PFSK-1 (cell line): Measurements from ENCODE around the gene VAT1L.

Experiments used
- FOXP2 ChIP-seq: optimal IDR thresholded peaks from 2 replicates; pipeline ENCODE3; 2011; ENCODE audit warnings: borderline replicate concordance, control low read depth, inconsistent platforms; ENCODE audit not compliant: insufficient read depth; ENCODE audit errors: extremely low read length, extremely low read depth
- POLR2AphosphoS5 ChIP-seq: IDR thresholded peaks from 2 replicates; pipeline ENCODE4 v1.6.1; 2012; ENCODE audit warnings: low read depth, mild to moderate bottlenecking, control low read depth, low read length, moderate library complexity
- TAF1 ChIP-seq: IDR thresholded peaks from 2 replicates; pipeline ENCODE4 v1.6.1; 2012; ENCODE audit warnings: low read length, control low read depth, borderline replicate concordance; ENCODE audit not compliant: insufficient read depth
- TF ChIP-seq, protein P1 (sequence below), 2 experiments: IDR thresholded peaks; 2 replicates each; pipeline versions ENCODE4 v1.6.1 to v1.8.0; 2011 to 2012; ENCODE audit warnings: low read depth in 2 of 2, low read length in 2 of 2, control low read depth in 1 of 2, inconsistent platforms in 1 of 2, mild to moderate bottlenecking in 1 of 2, moderate library complexity in 1 of 2; ENCODE audit not compliant: insufficient read depth in 1 of 2

DNA sequence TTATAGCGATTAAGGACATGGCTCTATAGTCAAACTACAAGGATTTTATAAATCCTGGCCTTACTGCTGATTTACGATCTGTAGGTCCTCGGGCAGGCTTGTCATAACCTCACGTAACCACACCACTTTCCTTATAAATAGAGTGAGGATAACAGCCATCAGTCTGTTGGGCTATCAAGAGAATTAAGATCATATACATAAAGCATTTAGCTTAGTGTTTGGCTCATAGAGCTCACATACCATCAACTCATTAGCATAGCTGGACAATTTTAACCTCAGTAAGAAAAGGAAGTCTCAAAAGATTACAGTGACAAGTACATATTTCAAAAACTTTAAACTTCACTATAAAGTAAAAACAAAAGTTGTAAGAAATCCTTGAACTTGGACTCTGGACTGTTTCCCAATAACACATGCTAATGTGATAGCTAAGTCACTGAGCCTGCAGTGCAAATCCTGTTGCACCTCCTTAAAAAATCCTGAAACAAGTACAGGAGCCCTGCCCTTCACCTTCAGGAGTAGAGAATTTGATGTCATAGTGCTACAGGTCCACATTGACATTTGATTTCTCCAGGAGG, 213.2 kb downstream of the VAT1L start:
- TF ChIP-seq POLR2AphosphoS5 (no peak), TAF1 (no peak), FOXP2 (no peak)
- TF ChIP-seq, protein P1, sequence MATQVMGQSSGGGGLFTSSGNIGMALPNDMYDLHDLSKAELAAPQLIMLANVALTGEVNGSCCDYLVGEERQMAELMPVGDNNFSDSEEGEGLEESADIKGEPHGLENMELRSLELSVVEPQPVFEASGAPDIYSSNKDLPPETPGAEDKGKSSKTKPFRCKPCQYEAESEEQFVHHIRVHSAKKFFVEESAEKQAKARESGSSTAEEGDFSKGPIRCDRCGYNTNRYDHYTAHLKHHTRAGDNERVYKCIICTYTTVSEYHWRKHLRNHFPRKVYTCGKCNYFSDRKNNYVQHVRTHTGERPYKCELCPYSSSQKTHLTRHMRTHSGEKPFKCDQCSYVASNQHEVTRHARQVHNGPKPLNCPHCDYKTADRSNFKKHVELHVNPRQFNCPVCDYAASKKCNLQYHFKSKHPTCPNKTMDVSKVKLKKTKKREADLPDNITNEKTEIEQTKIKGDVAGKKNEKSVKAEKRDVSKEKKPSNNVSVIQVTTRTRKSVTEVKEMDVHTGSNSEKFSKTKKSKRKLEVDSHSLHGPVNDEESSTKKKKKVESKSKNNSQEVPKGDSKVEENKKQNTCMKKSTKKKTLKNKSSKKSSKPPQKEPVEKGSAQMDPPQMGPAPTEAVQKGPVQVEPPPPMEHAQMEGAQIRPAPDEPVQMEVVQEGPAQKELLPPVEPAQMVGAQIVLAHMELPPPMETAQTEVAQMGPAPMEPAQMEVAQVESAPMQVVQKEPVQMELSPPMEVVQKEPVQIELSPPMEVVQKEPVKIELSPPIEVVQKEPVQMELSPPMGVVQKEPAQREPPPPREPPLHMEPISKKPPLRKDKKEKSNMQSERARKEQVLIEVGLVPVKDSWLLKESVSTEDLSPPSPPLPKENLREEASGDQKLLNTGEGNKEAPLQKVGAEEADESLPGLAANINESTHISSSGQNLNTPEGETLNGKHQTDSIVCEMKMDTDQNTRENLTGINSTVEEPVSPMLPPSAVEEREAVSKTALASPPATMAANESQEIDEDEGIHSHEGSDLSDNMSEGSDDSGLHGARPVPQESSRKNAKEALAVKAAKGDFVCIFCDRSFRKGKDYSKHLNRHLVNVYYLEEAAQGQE (IDR thresholded peaks at IDR 0.05; ENCODE audit: insufficient read depth in 1 of 2, low read depth in 2 of 2, low read length in 2 of 2), result no peak
